ENCODE data around the gene EEF1AKMT3. TPM values are rescaled to one million over a fixed set of nuclear protein-coding genes. Genes with fewer than 3 reads are reported as not detected.

Gene EEF1AKMT3
- total and polyA plus RNA-seq, 9 of the 15 experiments (the other 6 are each of a cell fraction or from before 2014, with no cell fraction given), result 4.1 to 17.2 (median 7.9) TPM

DNA sequence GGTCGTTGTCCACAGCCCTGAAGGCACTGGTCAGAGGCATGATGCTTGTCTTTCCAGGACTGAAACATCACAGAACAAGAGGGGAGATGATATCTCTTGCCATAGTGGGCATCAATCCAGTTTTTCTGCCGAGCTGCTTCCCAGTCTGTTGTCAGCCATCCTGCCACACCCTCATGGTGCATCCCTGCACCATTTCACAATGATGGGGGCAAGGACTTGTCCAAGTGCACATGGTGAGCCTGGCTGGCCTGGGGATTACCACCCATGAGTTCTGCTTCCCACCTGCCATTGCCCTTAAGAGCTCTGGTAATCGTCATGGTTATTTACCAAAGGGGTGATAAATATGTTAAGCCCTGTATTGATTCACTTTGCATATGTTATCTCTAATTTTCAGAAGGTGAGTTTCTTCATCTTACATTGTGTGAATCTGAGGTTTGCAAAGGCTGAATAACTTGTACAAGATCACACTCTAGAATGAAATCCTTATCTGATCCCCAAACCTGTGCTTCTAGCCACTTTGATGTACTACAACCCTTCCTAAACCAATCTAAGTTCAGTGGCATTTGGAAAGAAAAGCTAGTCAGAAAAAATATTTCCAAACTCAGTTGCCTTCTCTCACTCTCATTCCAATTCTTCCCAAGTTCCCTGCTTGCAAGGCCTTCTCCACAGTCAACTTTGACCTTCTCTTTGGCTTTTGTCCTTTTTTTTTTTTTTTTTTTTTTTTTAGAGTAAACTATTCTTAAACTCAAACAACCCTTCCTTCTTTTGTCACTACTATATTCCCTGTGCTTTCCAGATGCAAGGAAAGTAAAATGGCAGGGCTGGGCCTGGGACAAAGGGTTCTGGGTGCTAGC, 43.8 kb downstream of the EEF1AKMT3 start:
- TF ChIP-seq HEY1 (CRISPR knock-in tag; IDR thresholded peaks at IDR 0.05; ENCODE audit: borderline replicate concordance) (no peak), ZNF589 (CRISPR knock-in tag; IDR thresholded peaks at IDR 0.05; ENCODE audit: low read depth) (0 out of 2 replicates have a peak, but pooled peaks have one; percentile 25), NR2C2 (CRISPR knock-in tag; IDR thresholded peaks at IDR 0.05) (no peak), NR2C2 (tag; IDR thresholded peaks at IDR 0.05) (peak; percentile 63), NR2C1 (IDR thresholded peaks at IDR 0.05) (peak; percentile 46; the same call in 1 of the 2 replicates), NR2C1 (tag; IDR thresholded peaks at IDR 0.05) (no peak), YY1 (IDR thresholded peaks at IDR 0.05; ENCODE audit: borderline replicate concordance in 1 of 3, control insufficient read depth in 1 of 3, extremely low read depth in 1 of 3, insufficient read depth in 3 of 3, insufficient read length in 1 of 3, insufficient replicate concordance in 2 of 3, low read depth in 1 of 3, low read length in 2 of 3) (peak in 1 of 3 experiments; percentile 53), ZNF384 (IDR thresholded peaks at IDR 0.05; ENCODE audit: low read depth, low read length) (0 out of 2 replicates have a peak, but pooled peaks have one; percentile 4), POLR2AphosphoS2 (IDR thresholded peaks at IDR 0.05; ENCODE audit: low read length) (no peak; the same call in 1 of the 2 replicates)
- Histone ChIP-seq H3K27ac (ENCODE audit: extremely low read depth, low read depth, low read length) (peak overlapping the region; percentile 37; the same call in 1 of the 3 replicates), H2AFZ (ENCODE audit: low read depth, low read length) (peak overlapping the region; percentile 61), H3K9me1 (ENCODE audit: control insufficient read depth, insufficient read depth, low read length) (peaks cover 4% of the 10 kb centered on the region), H4K20me1 (replicated peaks; ENCODE audit: control insufficient read depth, insufficient read depth, low read length) (no peaks in the 10 kb centered on the region; the same call in 1 of the 2 replicates), H3K79me2 (ENCODE audit: control insufficient read depth, insufficient read depth, low read length) (no peaks in the 10 kb centered on the region), H3K27me3 (ENCODE audit: control insufficient read depth in 2 of 2, insufficient read depth in 2 of 2, low read length in 2 of 2) (no peaks in the 10 kb centered on the region), H3K4me1 (replicated peaks in 1 of 2; ENCODE audit: control insufficient read depth in 2 of 2, insufficient read depth in 2 of 2, low read length in 2 of 2) (peaks cover 9 to 17% of the 10 kb centered on the region in 2 experiments; a peak in 3 of 5 replicates), H3K9ac (ENCODE audit: insufficient read depth in 1 of 2, low read depth in 2 of 2, low read length in 2 of 2) (peak overlapping the region in 1 of 2 experiments; percentile 23; a peak in 1 of 4 replicates), H3K4me3 (no peak overlapping the region), H3K4me2 (ENCODE audit: insufficient read depth, low read length) (no peak overlapping the region), H3K9me3 (replicated peaks; ENCODE audit: control insufficient read depth, insufficient read depth, low read depth, low read length) (no peaks in the 10 kb centered on the region), H3K36me3 (ENCODE audit: control insufficient read depth, insufficient read depth, low read length) (peaks cover under 1% of the 10 kb centered on the region; the same call in 1 of the 3 replicates)
- no peak for DNase-seq (ENCODE audit: extremely low read depth in 1 of 4, low spot score in 3 of 4)
- FAIRE-seq, result peak; percentile 71
- in situ Hi-C loops (cut with MboI) (no loop called here), intact Hi-C loops (cut with micrococcal nuclease) (no loop called here)
- ChIA-PET CTCF (ENCODE audit: low intra/inter-chr PET ratio) (interaction anchor here (1.1 kb wide), 1 partner anchor 89 kb away, joined by 6 read pairs; no protein-coding TSS in a partner anchor), POLR2A (interaction anchor here (0.5 to 1.3 kb wide), 7 partner anchors 9 to 30 kb away, joined by 3 to 5 read pairs (median 4); no protein-coding TSS in a partner anchor)
- ATAC-seq, result no peak
- no TSS peak for BruUV-seq (replicated peaks)
- WGBS (ENCODE audit: insufficient coverage, low coverage, missing lambda C conversion rate), result 40% methylated on average over 3 of the region's 3 CpGs

Data from K562 (cell line).